Testis (tissue), 2 donors: ENCODE measurements around the gene PHF21A.

Experiments used
- CTCF ChIP-seq, 3 experiments: fragments of 450-650 bp in 2 of 3; fragments of 200-600 bp in 1 of 3; sonication (generic) in 1 of 3; IDR thresholded peaks; one replicate each; pipeline ENCODE4 v1.5.1; 2016 to 2019; ENCODE audit warnings: antibody characterized with exemption in 3 of 3, mild to moderate bottlenecking in 2 of 3, moderate library complexity in 1 of 3
- POLR2A ChIP-seq: fragments of 450-650 bp; IDR thresholded peaks from one replicate; pipeline ENCODE4 v1.6.1; 2017; ENCODE audit warnings: antibody characterized with exemption, mild to moderate bottlenecking, moderate library complexity

GRCh38 chr11:45994371-45995341, 126.6 kb downstream of the PHF21A start:
- TF ChIP-seq CTCF (IDR thresholded peaks at IDR 0.05) (no peak), POLR2A (no peak)
